C4-2B (cell line): Measurements from ENCODE around the gene HOXA10.

ENCODE experiments used
- H3K27ac ChIP-seq: fragments of 450-650 bp; 2 replicates; pipeline ENCODE4 v1.5.1; 2017
- CTCF ChIP-seq: fragments of 450-650 bp; conservative IDR thresholded peaks from 2 replicates; pipeline ENCODE4 v1.5.1; 2017; ENCODE audit warnings: mild to moderate bottlenecking
- ZFX ChIP-seq: fragments of 450-650 bp; IDR thresholded peaks from 2 replicates; pipeline ENCODE4 v1.6.1; 2017

Gene HOXA10

GRCh38 chr7:27123007-27123476, 51.1 kb downstream of the HOXA10 start:
- no peak for TF ChIP-seq ZFX
- H3K27ac ChIP-seq, result no peak overlapping the region

GRCh38 chr7:27122077-27122910, 51.8 kb downstream of the HOXA10 start:
- peak overlapping the region; percentile 19; the same call in 1 of the 2 replicates for H3K27ac ChIP-seq
- TF ChIP-seq CTCF (no peak), ZFX (no peak)

- TF ChIP-seq ZFX, result no peak
- TF ChIP-seq CTCF, result no peak
- peak overlapping the region; percentile 19; the same call in 1 of the 2 replicates for H3K27ac ChIP-seq
Observed at GRCh38 chr7:27121684-27122076, 52.4 kb downstream of the HOXA10 start.
